ENCODE data around the gene DGKA.
"Not testable (repeated sequence)": the region's sequence is repeated elsewhere in the genome, so short reads cannot be mapped to it uniquely, and the experiment has no call there.

DGKA gene

DNA sequence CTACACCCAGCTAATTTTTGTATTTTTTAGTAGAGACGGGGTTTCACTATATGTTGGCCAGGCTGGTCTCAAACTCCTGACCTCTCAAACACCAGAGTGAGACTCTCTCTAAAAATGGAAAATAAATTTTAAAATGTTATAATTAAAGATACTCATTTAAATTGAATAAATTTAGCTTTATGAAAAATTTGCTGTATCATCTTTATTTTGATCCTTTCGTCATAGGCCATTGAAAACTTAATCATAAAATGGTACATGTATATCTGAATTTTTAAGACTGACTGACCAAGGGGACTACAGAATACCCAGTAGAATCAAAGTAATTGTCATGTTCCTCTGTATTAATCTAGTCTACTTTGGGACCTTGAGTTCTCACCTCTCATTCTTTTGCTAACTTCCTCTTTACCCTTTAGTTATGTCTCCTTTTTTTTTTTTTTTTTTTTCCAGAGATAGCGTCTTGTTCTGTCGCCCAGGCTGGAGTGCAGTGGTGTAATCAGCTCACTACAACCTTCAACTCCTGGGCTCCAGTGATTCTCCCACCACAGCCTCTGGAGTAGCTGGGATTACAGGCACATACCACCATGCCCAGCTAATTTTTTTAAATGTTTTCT, 52.4 kb downstream of the DGKA start:
- no peaks in the 10 kb centered on the region for H3K27me3 ChIP-seq (ENCODE audit: insufficient read depth, poor library complexity, severe bottlenecking)
- no peak overlapping the region for H3K4me3 ChIP-seq (replicated peaks; ENCODE audit: insufficient read depth, low read length)
- peak; percentile 50 to 52 for DNase-seq (ENCODE audit: low read depth in 1 of 2, low spot score in 1 of 2)
- peak overlapping the region; percentile 67 for H3K27ac ChIP-seq (replicated peaks)
- TF ChIP-seq, protein P1, sequence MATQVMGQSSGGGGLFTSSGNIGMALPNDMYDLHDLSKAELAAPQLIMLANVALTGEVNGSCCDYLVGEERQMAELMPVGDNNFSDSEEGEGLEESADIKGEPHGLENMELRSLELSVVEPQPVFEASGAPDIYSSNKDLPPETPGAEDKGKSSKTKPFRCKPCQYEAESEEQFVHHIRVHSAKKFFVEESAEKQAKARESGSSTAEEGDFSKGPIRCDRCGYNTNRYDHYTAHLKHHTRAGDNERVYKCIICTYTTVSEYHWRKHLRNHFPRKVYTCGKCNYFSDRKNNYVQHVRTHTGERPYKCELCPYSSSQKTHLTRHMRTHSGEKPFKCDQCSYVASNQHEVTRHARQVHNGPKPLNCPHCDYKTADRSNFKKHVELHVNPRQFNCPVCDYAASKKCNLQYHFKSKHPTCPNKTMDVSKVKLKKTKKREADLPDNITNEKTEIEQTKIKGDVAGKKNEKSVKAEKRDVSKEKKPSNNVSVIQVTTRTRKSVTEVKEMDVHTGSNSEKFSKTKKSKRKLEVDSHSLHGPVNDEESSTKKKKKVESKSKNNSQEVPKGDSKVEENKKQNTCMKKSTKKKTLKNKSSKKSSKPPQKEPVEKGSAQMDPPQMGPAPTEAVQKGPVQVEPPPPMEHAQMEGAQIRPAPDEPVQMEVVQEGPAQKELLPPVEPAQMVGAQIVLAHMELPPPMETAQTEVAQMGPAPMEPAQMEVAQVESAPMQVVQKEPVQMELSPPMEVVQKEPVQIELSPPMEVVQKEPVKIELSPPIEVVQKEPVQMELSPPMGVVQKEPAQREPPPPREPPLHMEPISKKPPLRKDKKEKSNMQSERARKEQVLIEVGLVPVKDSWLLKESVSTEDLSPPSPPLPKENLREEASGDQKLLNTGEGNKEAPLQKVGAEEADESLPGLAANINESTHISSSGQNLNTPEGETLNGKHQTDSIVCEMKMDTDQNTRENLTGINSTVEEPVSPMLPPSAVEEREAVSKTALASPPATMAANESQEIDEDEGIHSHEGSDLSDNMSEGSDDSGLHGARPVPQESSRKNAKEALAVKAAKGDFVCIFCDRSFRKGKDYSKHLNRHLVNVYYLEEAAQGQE (IDR thresholded peaks at IDR 0.05; ENCODE audit: insufficient replicate concordance, low read depth): no peak
- TF ChIP-seq, protein P2, sequence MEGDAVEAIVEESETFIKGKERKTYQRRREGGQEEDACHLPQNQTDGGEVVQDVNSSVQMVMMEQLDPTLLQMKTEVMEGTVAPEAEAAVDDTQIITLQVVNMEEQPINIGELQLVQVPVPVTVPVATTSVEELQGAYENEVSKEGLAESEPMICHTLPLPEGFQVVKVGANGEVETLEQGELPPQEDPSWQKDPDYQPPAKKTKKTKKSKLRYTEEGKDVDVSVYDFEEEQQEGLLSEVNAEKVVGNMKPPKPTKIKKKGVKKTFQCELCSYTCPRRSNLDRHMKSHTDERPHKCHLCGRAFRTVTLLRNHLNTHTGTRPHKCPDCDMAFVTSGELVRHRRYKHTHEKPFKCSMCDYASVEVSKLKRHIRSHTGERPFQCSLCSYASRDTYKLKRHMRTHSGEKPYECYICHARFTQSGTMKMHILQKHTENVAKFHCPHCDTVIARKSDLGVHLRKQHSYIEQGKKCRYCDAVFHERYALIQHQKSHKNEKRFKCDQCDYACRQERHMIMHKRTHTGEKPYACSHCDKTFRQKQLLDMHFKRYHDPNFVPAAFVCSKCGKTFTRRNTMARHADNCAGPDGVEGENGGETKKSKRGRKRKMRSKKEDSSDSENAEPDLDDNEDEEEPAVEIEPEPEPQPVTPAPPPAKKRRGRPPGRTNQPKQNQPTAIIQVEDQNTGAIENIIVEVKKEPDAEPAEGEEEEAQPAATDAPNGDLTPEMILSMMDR (IDR thresholded peaks at IDR 0.05; ENCODE audit: insufficient read depth, low read length): no peak
- TF ChIP-seq GABPA (IDR thresholded peaks at IDR 0.05; ENCODE audit: low read depth) (no peak), SPI1 (IDR thresholded peaks at IDR 0.05; ENCODE audit: borderline replicate concordance, low read depth) (no peak), POLR2AphosphoS5 (IDR thresholded peaks at IDR 0.05; ENCODE audit: low read depth) (no peak)

DNA sequence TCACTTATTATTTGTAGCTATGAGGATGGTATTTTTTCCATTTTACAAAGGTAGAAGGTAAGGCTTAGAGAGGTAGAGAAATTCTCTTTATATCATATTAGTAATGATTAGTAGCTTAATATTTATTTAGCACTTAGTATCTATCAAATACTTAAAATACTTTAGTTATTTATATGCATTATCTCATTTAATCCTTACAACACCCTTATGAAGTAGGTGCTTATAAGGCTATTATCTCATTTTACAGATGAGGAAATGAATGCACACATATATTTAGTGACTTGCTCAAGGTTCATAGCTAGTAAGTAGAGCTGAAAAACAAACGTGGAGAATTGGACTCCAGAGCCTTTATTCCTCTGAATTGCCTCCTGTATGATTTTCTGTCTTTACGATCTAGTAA, 53.9 kb downstream of the DGKA start:
- no peaks in the 10 kb centered on the region for H3K27me3 ChIP-seq (ENCODE audit: insufficient read depth, poor library complexity, severe bottlenecking)
- H3K4me3 ChIP-seq (replicated peaks; ENCODE audit: insufficient read depth, low read length): no peak overlapping the region
- peak overlapping the region; percentile 5 for H3K27ac ChIP-seq (replicated peaks)
- DNase-seq (ENCODE audit: low read depth in 1 of 2, low spot score in 1 of 2): no peak
- no peak for TF ChIP-seq POLR2AphosphoS5 (IDR thresholded peaks at IDR 0.05; ENCODE audit: low read depth)
- TF ChIP-seq, protein P1 (IDR thresholded peaks at IDR 0.05; ENCODE audit: insufficient replicate concordance, low read depth): no peak
- no peak for TF ChIP-seq GABPA (IDR thresholded peaks at IDR 0.05; ENCODE audit: low read depth)
- TF ChIP-seq, protein P2 (IDR thresholded peaks at IDR 0.05; ENCODE audit: insufficient read depth, low read length): no peak
- no peak for TF ChIP-seq SPI1 (IDR thresholded peaks at IDR 0.05; ENCODE audit: borderline replicate concordance, low read depth)

DNA sequence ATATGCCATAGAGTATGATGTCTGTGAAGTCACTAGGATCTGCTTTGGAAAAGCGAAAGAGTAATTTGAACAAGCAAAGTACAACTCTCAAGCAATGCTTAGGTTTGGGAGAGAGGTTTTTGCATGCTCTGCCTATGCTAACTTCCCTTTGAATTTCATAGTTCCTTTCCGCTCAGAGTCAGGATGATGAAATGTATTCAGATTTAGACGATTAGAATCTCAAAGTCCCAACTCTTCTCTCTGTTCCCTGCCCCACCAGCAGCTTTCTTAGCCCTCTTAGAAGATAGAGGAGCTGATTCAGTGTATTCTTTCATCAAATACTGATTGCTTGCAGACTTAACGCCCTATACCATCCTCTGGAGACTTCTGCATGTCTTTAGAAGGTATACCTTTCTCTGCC, 54.4 kb downstream of the DGKA start:
- TF ChIP-seq SPI1 (IDR thresholded peaks at IDR 0.05; ENCODE audit: borderline replicate concordance, low read depth): no peak; the same call in 1 of the 2 replicates
- TF ChIP-seq, protein P1 (IDR thresholded peaks at IDR 0.05; ENCODE audit: insufficient replicate concordance, low read depth): no peak
- TF ChIP-seq, protein P2 (IDR thresholded peaks at IDR 0.05; ENCODE audit: insufficient read depth, low read length): no peak
- no peak for TF ChIP-seq POLR2AphosphoS5 (IDR thresholded peaks at IDR 0.05; ENCODE audit: low read depth)
- no peak for TF ChIP-seq GABPA (IDR thresholded peaks at IDR 0.05; ENCODE audit: low read depth)

GRCh38 chr12:55985976-55986375, 55.0 kb downstream of the DGKA start:
- H3K27ac ChIP-seq (replicated peaks); DNase-seq (ENCODE audit: low read depth in 1 of 2, low spot score in 1 of 2); H3K27me3 ChIP-seq (ENCODE audit: insufficient read depth, poor library complexity, severe bottlenecking): not testable (repeated sequence)

More for the DNA sequence above, 54.4 kb downstream of the DGKA start:
- H3K27me3 ChIP-seq (ENCODE audit: insufficient read depth, poor library complexity, severe bottlenecking): no peaks in the 10 kb centered on the region
- peak in 1 of 2 experiments; percentile 33 for DNase-seq (ENCODE audit: low read depth in 1 of 2, low spot score in 1 of 2)
- H3K4me3 ChIP-seq (replicated peaks; ENCODE audit: insufficient read depth, low read length): no peak overlapping the region
- peak overlapping the region; percentile 5 for H3K27ac ChIP-seq (replicated peaks)

More at GRCh38 chr12:55985976-55986375, 55.0 kb downstream of the DGKA start:
- not testable (repeated sequence) for H3K4me3 ChIP-seq (replicated peaks; ENCODE audit: insufficient read depth, low read length)
